ENCODE data around the gene RANBP1.
"Not testable (repeated sequence)": the region's sequence is repeated elsewhere in the genome, so short reads cannot be mapped to it uniquely, and the experiment has no call there.

RANBP1 gene

GRCh38 chr22:20115691-20116375, at the start of gene RANBP1:
TSS of gene RANBP1 (plus strand) at chr22:20116104. CDS start at chr22:20116185, 81 bp downstream.
- DNase-seq, result no peak

GRCh38 chr22:20066617-20067383, 49.1 kb upstream of the RANBP1 start:
- DNase-seq, result no peak

GRCh38 chr22:20067384-20067682, 48.6 kb upstream of the RANBP1 start:
- DNase-seq, result not testable (repeated sequence)

GRCh38 chr22:20068640-20069039, 47.3 kb upstream of the RANBP1 start:
- no peak for DNase-seq

- no peak for DNase-seq
Observed at GRCh38 chr22:20069331-20070042, 46.4 kb upstream of the RANBP1 start.

GRCh38 chr22:20071524-20071972, 44.4 kb upstream of the RANBP1 start:
- DNase-seq, result no peak

- no peak for DNase-seq
Observed at GRCh38 chr22:20076627-20077172, 39.2 kb upstream of the RANBP1 start.

GRCh38 chr22:20079745-20080444, 36.0 kb upstream of the RANBP1 start, which contains the start of gene DGCR8:
TSS of gene DGCR8 (plus strand) at chr22:20080241. CDS start at chr22:20085964, 5,723 bp downstream.
- peak; percentile 78 to 84 for DNase-seq

GRCh38 chr22:20080445-20080775, 35.5 kb upstream of the RANBP1 start:
- DNase-seq, result peak; percentile 79 to 84

- DNase-seq, result peak; percentile 44 to 49
Observed at GRCh38 chr22:20080776-20081654, 34.9 kb upstream of the RANBP1 start.

GRCh38 chr22:20083157-20083890, 32.6 kb upstream of the RANBP1 start:
- no peak for DNase-seq

GRCh38 chr22:20083891-20084546, 31.9 kb upstream of the RANBP1 start:
- DNase-seq, result no peak

GRCh38 chr22:20084547-20085413, 31.1 kb upstream of the RANBP1 start:
- peak; percentile 45 to 58 for DNase-seq

- no peak for DNase-seq
Observed at GRCh38 chr22:20085651-20086050, 30.3 kb upstream of the RANBP1 start.

GRCh38 chr22:20086101-20086599, 29.8 kb upstream of the RANBP1 start:
- DNase-seq, result no peak

- no peak for DNase-seq
Observed at GRCh38 chr22:20086763-20087162, 29.1 kb upstream of the RANBP1 start.

- no peak for DNase-seq
Observed at GRCh38 chr22:20087319-20088262, 28.3 kb upstream of the RANBP1 start.

GRCh38 chr22:20088263-20088648, 27.6 kb upstream of the RANBP1 start:
- DNase-seq, result no peak

All from activated T-cell treated with anti-CD3 and anti-CD28 coated beads, Interleukin-2, amount 50 U/mL, for 48 hours (primary cell).